Breast epithelium (tissue), 4 donors: Measurements from ENCODE around the gene OR2J3. TPM values are rescaled to one million over a fixed set of nuclear protein-coding genes. Genes with fewer than 3 reads are reported as not detected.
"Not testable (repeated sequence)": the region's sequence is repeated elsewhere in the genome, so short reads cannot be mapped to it uniquely, and the experiment has no call there.

Source experiments
- DNase-seq, 2 donors: peaks; one replicate each; pipeline ENCODE4 v3.0.0-alpha.2; 2019; ENCODE audit warnings: low spot score in 2 of 2
- H3K27ac ChIP-seq, 2 donors: fragments of 200-600 bp; sonication (generic) in 1 of 2; one replicate each; pipeline ENCODE4 v1.5.1; 2016 to 2019; ENCODE audit warnings: mild to moderate bottlenecking in 1 of 2
- H3K27me3 ChIP-seq, 2 donors: fragments of 200-600 bp; sonication (generic) in 1 of 2; one replicate each; pipeline versions ENCODE4 v1.5.1 to v1.6.0; 2017 to 2019; ENCODE audit warnings: control low read depth in 1 of 2, mild to moderate bottlenecking in 1 of 2
- H3K36me3 ChIP-seq: fragments of 200-600 bp; one replicate; pipeline ENCODE4 v1.5.1; 2019
- H3K4me1 ChIP-seq, 2 donors: fragments of 200-600 bp; sonication (generic); one replicate each; pipeline ENCODE4 v1.5.1; 2016 to 2019; ENCODE audit warnings: control low read depth in 1 of 2
- H3K4me3 ChIP-seq, 3 donors: fragments of 200-600 bp; sonication (generic); 1 replicate in 2 of 3; 2 replicates in 1 of 3; pipeline ENCODE4 v1.5.1; 2016 to 2019; ENCODE audit warnings: mild to moderate bottlenecking in 3 of 3, moderate library complexity in 2 of 3
- H3K9me3 ChIP-seq, 2 donors: fragments of 200-600 bp; sonication (generic) in 1 of 2; one replicate each; pipeline ENCODE4 v1.5.1; 2016 to 2019; ENCODE audit warnings: control low read depth in 1 of 2
- CTCF ChIP-seq, 3 donors: fragments of 450-650 bp; IDR thresholded peaks; one replicate each; pipeline ENCODE4 v1.5.1; 2016 to 2017; ENCODE audit warnings: antibody characterized with exemption in 3 of 3, mild to moderate bottlenecking in 3 of 3, moderate library complexity in 3 of 3
- POLR2A ChIP-seq: fragments of 450-650 bp; IDR thresholded peaks from one replicate; pipeline ENCODE4 v1.6.1; 2016; ENCODE audit warnings: antibody characterized with exemption, mild to moderate bottlenecking, moderate library complexity
- POLR2AphosphoS5 ChIP-seq, 3 donors: sonication (generic); formaldehyde crosslinking; IDR thresholded peaks; one replicate each; pipeline ENCODE4 v1.6.1; 2017; ENCODE audit warnings: antibody characterized with exemption in 3 of 3
- intact Hi-C: fragments of 100-400 bp; cut with DNase I; formaldehyde crosslinking; loops from one replicate; pipeline ENCODE4 v1.15.1; 2023; ENCODE audit warnings: low total_unique reads
- total RNA-seq, 3 donors: library from RNA; depleted of rRNA; stranded (reverse); fragments of >200 nt; gene quantifications; one replicate each; pipeline ENCODE4 v1.1.0, GENCODE V29; 2016

OR2J3 gene
- total RNA-seq, 3 donors from 2014 or later: 0.15 TPM; not detected in 2

- intact Hi-C loops: no loop called here
- DNase-seq: no peak
- Histone ChIP-seq H3K27me3 (no peaks in the 10 kb centered on the region), H3K4me3 (no peak overlapping the region), H3K9me3 (peaks cover 0 to 15% of the 10 kb centered on the region in 2 donors), H3K4me1 (no peaks in the 10 kb centered on the region), H3K36me3 (no peaks in the 10 kb centered on the region), H3K27ac (no peak overlapping the region)
- TF ChIP-seq POLR2AphosphoS5 (IDR thresholded peaks at IDR 0.05) (no peak), POLR2A (no peak), CTCF (IDR thresholded peaks at IDR 0.05) (no peak)
Observed at GRCh38 chr6:29142309-29142708, 34.5 kb downstream of the OR2J3 start.

GRCh38 chr6:29146179-29146578, 38.3 kb downstream of the OR2J3 start:
- no peaks in the 10 kb centered on the region for H3K4me1 ChIP-seq
- H3K4me3 ChIP-seq: no peak overlapping the region
- TF ChIP-seq POLR2AphosphoS5 (IDR thresholded peaks at IDR 0.05): no peak
- TF ChIP-seq CTCF (IDR thresholded peaks at IDR 0.05): no peak
- no peak for TF ChIP-seq POLR2A
- intact Hi-C loops: loop anchor here (1.0 kb wide), 1 partner anchor 10 kb away; no protein-coding TSS in a partner anchor
- no peaks in the 10 kb centered on the region for H3K27me3 ChIP-seq
- no peaks in the 10 kb centered on the region for H3K36me3 ChIP-seq
- DNase-seq: no peak
- H3K9me3 ChIP-seq: peaks cover 0 to 15% of the 10 kb centered on the region in 2 donors
- H3K27ac ChIP-seq: no peak overlapping the region

- Histone ChIP-seq H3K4me1 (no peaks in the 10 kb centered on the region), H3K27ac (no peak overlapping the region), H3K27me3 (no peaks in the 10 kb centered on the region), H3K4me3 (no peak overlapping the region), H3K9me3 (peaks cover 0 to 15% of the 10 kb centered on the region in 2 donors), H3K36me3 (no peaks in the 10 kb centered on the region)
- no peak for TF ChIP-seq POLR2A
- TF ChIP-seq CTCF (IDR thresholded peaks at IDR 0.05): no peak
- TF ChIP-seq POLR2AphosphoS5 (IDR thresholded peaks at IDR 0.05): no peak
- no peak for DNase-seq
- intact Hi-C loops: no loop called here
Observed at GRCh38 chr6:29147074-29147473, 39.2 kb downstream of the OR2J3 start.

GRCh38 chr6:29149444-29149843, 41.6 kb downstream of the OR2J3 start:
- H3K36me3 ChIP-seq, H3K4me1 ChIP-seq, intact Hi-C loops, H3K27me3 ChIP-seq, DNase-seq, H3K27ac ChIP-seq, H3K9me3 ChIP-seq, H3K4me3 ChIP-seq: not testable (repeated sequence)

GRCh38 chr6:29153083-29153482, 45.2 kb downstream of the OR2J3 start:
- intact Hi-C loops: no loop called here
- no peak overlapping the region for H3K27ac ChIP-seq
- no peaks in the 10 kb centered on the region for H3K27me3 ChIP-seq
- H3K4me3 ChIP-seq: no peak overlapping the region
- H3K36me3 ChIP-seq: no peaks in the 10 kb centered on the region
- no peak for TF ChIP-seq CTCF (IDR thresholded peaks at IDR 0.05)
- no peak for TF ChIP-seq POLR2A
- TF ChIP-seq POLR2AphosphoS5 (IDR thresholded peaks at IDR 0.05): no peak
- DNase-seq: no peak
- no peaks in the 10 kb centered on the region for H3K4me1 ChIP-seq
- H3K9me3 ChIP-seq: peaks cover 0 to 5% of the 10 kb centered on the region in 2 donors

- H3K4me3 ChIP-seq, H3K9me3 ChIP-seq, H3K4me1 ChIP-seq, H3K36me3 ChIP-seq, intact Hi-C loops, DNase-seq, H3K27ac ChIP-seq, H3K27me3 ChIP-seq: not testable (repeated sequence)
Observed at GRCh38 chr6:29155182-29155581, 47.3 kb downstream of the OR2J3 start.

GRCh38 chr6:29159922-29160321, 52.1 kb downstream of the OR2J3 start:
- intact Hi-C loops, H3K9me3 ChIP-seq, DNase-seq, H3K4me1 ChIP-seq, H3K27ac ChIP-seq, H3K36me3 ChIP-seq, H3K27me3 ChIP-seq, H3K4me3 ChIP-seq: not testable (repeated sequence)
